ENCODE data around the gene ADGRG7.
"Not testable (repeated sequence)": the region's sequence is repeated elsewhere in the genome, so short reads cannot be mapped to it uniquely, and the experiment has no call there.

ADGRG7 gene

DNA sequence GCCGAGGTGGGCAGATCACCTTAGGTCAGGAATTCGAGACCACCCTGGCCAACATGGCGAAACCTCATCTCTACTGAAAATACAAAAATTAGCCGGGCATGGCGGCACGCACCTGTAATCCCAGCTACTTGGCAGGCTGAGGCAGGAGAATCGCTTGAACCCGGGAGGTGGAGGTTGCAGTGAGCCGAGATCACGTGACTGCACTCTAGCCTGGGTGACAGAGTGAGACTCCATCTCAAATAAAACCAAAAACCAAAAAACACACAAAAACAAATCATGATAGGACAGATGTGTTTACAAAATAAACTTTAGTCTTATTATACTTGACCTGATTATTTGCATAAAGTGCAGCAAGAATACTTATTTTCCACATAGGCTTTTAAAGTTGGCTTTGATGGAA is 27.2 kb upstream of the ADGRG7 start:
- H3K36me3 ChIP-seq (ENCODE audit: insufficient read depth, low read length); H3K4me1 ChIP-seq (ENCODE audit: insufficient read depth, low read length); H2AFZ ChIP-seq (ENCODE audit: low read depth, low read length); H3K4me3 ChIP-seq (ENCODE audit: low read length); H3K27me3 ChIP-seq (ENCODE audit: insufficient read depth, low read length); H3K9me3 ChIP-seq (ENCODE audit: low read length): not testable (repeated sequence)

DNA sequence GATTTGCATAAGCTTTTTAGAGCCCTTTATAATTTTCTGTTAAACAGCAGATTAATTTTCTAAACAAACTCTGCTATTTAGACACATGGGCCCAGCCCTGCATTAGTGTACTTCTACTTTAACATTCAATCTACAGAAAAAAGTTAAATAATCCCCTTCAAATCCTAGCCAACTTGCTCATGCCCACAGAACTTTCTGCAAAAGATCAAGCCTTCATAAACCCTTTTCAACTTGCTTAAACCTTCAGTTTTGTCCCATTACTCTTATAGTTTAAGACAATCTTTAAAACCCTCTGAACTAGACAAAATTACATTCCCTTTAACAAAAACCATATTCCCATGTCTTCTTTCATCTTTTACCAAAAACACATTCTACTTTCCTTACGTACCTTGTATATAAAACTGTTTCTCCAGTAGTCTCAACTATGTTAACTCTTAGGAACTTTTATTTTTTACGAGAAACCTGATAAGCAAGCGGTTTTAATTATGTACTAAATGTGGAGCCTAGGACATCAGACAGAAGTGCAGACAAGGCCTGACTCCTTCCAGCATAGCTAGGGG is 25.2 kb upstream of the ADGRG7 start:
- H3K27me3 ChIP-seq (ENCODE audit: insufficient read depth, low read length), result no peaks in the 10 kb centered on the region
- no peaks in the 10 kb centered on the region for H3K36me3 ChIP-seq (ENCODE audit: insufficient read depth, low read length)
- H2AFZ ChIP-seq (ENCODE audit: low read depth, low read length), result no peak overlapping the region
- peaks cover 3% of the 10 kb centered on the region for H3K9me3 ChIP-seq (ENCODE audit: low read length)
- no peaks in the 10 kb centered on the region for H3K4me1 ChIP-seq (ENCODE audit: insufficient read depth, low read length)
- H3K4me3 ChIP-seq (ENCODE audit: low read length), result no peak overlapping the region

- H3K4me1 ChIP-seq (ENCODE audit: insufficient read depth, low read length), result no peaks in the 10 kb centered on the region
- no peaks in the 10 kb centered on the region for H3K36me3 ChIP-seq (ENCODE audit: insufficient read depth, low read length)
- H2AFZ ChIP-seq (ENCODE audit: low read depth, low read length), result no peak overlapping the region
- no peak overlapping the region for H3K4me3 ChIP-seq (ENCODE audit: low read length)
- no peaks in the 10 kb centered on the region for H3K27me3 ChIP-seq (ENCODE audit: insufficient read depth, low read length)
- peaks cover 3% of the 10 kb centered on the region for H3K9me3 ChIP-seq (ENCODE audit: low read length)
Observed at GRCh38 chr3:100586832-100587231, 22.6 kb upstream of the ADGRG7 start.

DNA sequence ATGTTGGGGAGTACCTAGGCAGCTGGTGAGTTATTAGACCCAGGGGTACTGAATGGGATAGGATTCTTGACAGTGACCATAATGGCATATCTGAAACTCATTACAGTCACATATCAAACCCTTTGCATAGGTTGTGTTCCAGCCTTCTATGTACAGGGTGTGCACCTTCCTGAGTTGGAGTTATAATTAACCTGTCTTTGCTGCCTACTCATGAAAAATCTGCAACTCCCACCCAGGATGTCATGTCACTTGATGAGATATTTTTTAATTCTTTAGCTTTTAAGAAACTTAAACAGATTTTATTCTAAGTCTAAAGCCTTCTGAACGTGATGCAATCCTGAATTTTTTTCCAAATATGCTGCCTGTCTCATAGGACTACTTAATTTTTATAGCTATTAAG is 21.1 kb upstream of the ADGRG7 start:
- H3K9me3 ChIP-seq (ENCODE audit: low read length), result peaks cover 3% of the 10 kb centered on the region
- H2AFZ ChIP-seq (ENCODE audit: low read depth, low read length), result no peak overlapping the region
- no peaks in the 10 kb centered on the region for H3K4me1 ChIP-seq (ENCODE audit: insufficient read depth, low read length)
- H3K27me3 ChIP-seq (ENCODE audit: insufficient read depth, low read length), result no peaks in the 10 kb centered on the region
- no peak overlapping the region for H3K4me3 ChIP-seq (ENCODE audit: low read length)
- no peaks in the 10 kb centered on the region for H3K36me3 ChIP-seq (ENCODE audit: insufficient read depth, low read length)

- Histone ChIP-seq H3K9me3 (ENCODE audit: low read length) (peaks cover under 1% of the 10 kb centered on the region), H2AFZ (ENCODE audit: low read depth, low read length) (no peak overlapping the region), H3K4me3 (ENCODE audit: low read length) (no peak overlapping the region), H3K4me1 (ENCODE audit: insufficient read depth, low read length) (no peaks in the 10 kb centered on the region), H3K36me3 (ENCODE audit: insufficient read depth, low read length) (no peaks in the 10 kb centered on the region), H3K27me3 (ENCODE audit: insufficient read depth, low read length) (no peaks in the 10 kb centered on the region)
Observed at GRCh38 chr3:100590114-100590839, 19.1 kb upstream of the ADGRG7 start.

GRCh38 chr3:100590840-100591147 is 18.6 kb upstream of the ADGRG7 start:
- Histone ChIP-seq H3K4me3 (ENCODE audit: low read length) (no peak overlapping the region), H3K27me3 (ENCODE audit: insufficient read depth, low read length) (no peaks in the 10 kb centered on the region), H2AFZ (ENCODE audit: low read depth, low read length) (no peak overlapping the region), H3K4me1 (ENCODE audit: insufficient read depth, low read length) (no peaks in the 10 kb centered on the region), H3K9me3 (ENCODE audit: low read length) (no peaks in the 10 kb centered on the region), H3K36me3 (ENCODE audit: insufficient read depth, low read length) (no peaks in the 10 kb centered on the region)

- no peak overlapping the region for H2AFZ ChIP-seq (ENCODE audit: low read depth, low read length)
- no peaks in the 10 kb centered on the region for H3K36me3 ChIP-seq (ENCODE audit: insufficient read depth, low read length)
- H3K9me3 ChIP-seq (ENCODE audit: low read length), result no peaks in the 10 kb centered on the region
- H3K27me3 ChIP-seq (ENCODE audit: insufficient read depth, low read length), result no peaks in the 10 kb centered on the region
- H3K4me1 ChIP-seq (ENCODE audit: insufficient read depth, low read length), result no peaks in the 10 kb centered on the region
- no peak overlapping the region for H3K4me3 ChIP-seq (ENCODE audit: low read length)
Observed at GRCh38 chr3:100591411-100591810, 18.0 kb upstream of the ADGRG7 start.

DNA sequence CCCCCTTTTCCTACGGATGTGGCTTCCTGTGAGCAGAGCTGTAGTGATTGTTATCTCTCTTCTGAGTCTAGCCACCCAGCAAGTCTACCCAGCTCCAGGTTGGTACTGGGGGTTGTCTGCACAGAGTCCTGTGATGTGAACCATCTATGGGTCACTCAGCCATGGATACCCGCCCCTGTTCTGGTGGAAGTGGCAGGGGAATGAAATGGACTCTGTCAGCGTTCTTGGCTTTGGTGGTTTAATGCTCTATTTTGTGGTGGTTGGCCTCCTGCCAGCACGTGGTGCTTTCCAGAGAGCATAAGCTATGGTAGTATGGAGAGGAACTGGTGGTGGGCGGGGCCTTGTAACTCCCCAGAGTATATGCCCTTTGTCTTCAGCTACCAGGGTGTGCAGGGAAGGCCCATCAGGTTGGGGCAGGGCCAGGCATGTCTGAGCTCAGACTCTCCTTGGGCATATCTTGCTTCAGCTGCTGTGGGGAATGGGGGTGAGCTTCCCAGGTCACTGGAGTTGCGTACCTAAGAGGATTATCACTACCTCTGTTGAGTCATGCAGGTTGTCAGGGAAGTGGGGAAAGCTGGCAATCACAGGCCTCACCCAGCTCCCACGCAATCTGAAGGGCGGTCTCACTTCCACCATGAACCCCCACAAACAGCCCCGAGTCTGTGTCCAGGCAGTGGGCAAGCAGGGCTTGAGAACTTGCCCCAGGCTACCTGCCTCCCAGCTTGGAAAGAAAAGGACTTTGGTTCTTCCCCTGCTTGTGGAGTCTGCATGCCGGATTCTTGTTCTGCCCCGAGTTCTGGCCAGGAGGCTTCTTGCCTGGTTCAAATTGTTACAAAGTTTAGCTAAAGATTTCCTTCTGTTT is 9.0 kb upstream of the ADGRG7 start:
- H3K27me3 ChIP-seq (ENCODE audit: insufficient read depth, low read length), result no peaks in the 10 kb centered on the region
- H3K4me3 ChIP-seq (ENCODE audit: low read length), result no peak overlapping the region
- H3K4me1 ChIP-seq (ENCODE audit: insufficient read depth, low read length), result no peaks in the 10 kb centered on the region
- H3K36me3 ChIP-seq (ENCODE audit: insufficient read depth, low read length), result no peaks in the 10 kb centered on the region
- peaks cover 1% of the 10 kb centered on the region for H3K9me3 ChIP-seq (ENCODE audit: low read length)
- no peak overlapping the region for H2AFZ ChIP-seq (ENCODE audit: low read depth, low read length)

DNA sequence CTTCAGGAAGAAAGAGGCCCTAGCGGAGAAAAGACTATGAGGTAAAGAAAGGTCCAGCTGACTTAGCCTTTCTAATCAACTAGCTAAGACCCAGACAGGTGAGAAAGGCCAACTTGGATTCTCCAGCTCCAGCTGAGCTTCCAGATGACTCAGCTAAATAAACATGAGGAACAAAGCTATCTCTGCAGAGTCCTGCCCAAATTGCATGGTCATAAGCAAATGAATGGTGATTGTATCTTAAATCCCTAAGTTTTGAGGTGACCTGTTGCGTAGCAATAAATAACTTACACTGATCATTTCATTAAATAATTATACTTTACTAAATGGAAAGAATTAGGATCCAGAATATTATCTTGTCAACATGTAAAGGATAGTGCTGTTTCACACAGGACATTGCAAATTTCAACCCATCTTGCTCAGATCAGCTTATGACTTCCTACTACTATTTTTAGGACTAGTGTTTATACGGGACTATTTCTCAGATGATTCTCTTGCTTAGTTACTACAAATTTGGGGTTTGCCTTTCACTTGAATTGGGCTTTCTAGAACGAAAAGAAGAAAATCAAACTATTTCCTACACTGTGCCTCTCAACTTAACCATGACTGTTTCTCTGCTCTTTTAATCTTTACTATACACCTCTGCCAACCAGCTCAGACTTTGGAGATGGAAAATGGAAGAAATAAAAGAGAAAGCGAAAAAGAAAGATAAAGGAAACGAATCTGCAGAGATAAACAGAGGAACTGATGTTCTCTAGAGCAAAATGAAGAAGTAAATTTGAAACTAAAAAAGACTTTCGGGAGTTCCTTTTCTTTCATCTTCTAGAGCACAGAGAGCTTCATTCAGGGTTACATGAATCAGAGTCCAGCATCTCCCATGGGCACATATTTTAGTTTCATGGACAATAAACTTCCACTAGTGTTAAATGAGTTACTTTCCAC is 6.6 kb upstream of the ADGRG7 start:
- no peaks in the 10 kb centered on the region for H3K4me1 ChIP-seq (ENCODE audit: insufficient read depth, low read length)
- H2AFZ ChIP-seq (ENCODE audit: low read depth, low read length), result no peak overlapping the region
- H3K4me3 ChIP-seq (ENCODE audit: low read length), result no peak overlapping the region
- peaks cover 1% of the 10 kb centered on the region for H3K9me3 ChIP-seq (ENCODE audit: low read length)
- H3K36me3 ChIP-seq (ENCODE audit: insufficient read depth, low read length), result no peaks in the 10 kb centered on the region
- H3K27me3 ChIP-seq (ENCODE audit: insufficient read depth, low read length), result no peaks in the 10 kb centered on the region

DNA sequence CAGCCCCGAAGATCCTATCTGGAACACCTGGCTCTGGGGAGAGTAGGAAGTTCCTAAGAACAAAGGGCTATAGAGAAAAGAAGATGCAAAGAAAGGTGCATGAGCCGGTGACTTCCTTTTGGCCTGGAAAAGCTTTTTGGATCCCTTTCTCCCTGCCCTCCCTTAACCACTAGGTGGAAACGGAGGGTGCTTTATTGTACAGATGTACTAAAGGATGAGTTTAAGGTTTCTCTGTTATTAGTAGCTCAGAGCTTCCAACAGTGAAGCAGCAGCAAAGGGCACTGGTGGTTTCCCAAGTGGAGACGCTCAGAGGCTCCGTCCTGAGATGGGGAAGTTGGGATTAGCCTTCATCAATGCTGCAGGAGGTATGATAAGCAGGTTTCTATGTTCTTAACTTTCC is 5.9 kb upstream of the ADGRG7 start:
- H3K9me3 ChIP-seq (ENCODE audit: low read length), result peaks cover 1% of the 10 kb centered on the region
- H3K36me3 ChIP-seq (ENCODE audit: insufficient read depth, low read length), result no peaks in the 10 kb centered on the region
- H3K27me3 ChIP-seq (ENCODE audit: insufficient read depth, low read length), result no peaks in the 10 kb centered on the region
- no peak overlapping the region for H3K4me3 ChIP-seq (ENCODE audit: low read length)
- no peaks in the 10 kb centered on the region for H3K4me1 ChIP-seq (ENCODE audit: insufficient read depth, low read length)
- H2AFZ ChIP-seq (ENCODE audit: low read depth, low read length), result no peak overlapping the region

- H3K27me3 ChIP-seq (ENCODE audit: insufficient read depth, low read length), result no peaks in the 10 kb centered on the region
- no peaks in the 10 kb centered on the region for H3K4me1 ChIP-seq (ENCODE audit: insufficient read depth, low read length)
Observed at GRCh38 chr3:100605358-100605757, 4.0 kb upstream of the ADGRG7 start.

GRCh38 chr3:100606894-100607512 is 2.4 kb upstream of the ADGRG7 start:
- Histone ChIP-seq H3K9me3 (ENCODE audit: low read length) (peaks cover 1% of the 10 kb centered on the region), H3K36me3 (ENCODE audit: insufficient read depth, low read length) (no peaks in the 10 kb centered on the region), H3K27me3 (ENCODE audit: insufficient read depth, low read length) (no peaks in the 10 kb centered on the region), H2AFZ (ENCODE audit: low read depth, low read length) (no peak overlapping the region), H3K4me1 (ENCODE audit: insufficient read depth, low read length) (no peaks in the 10 kb centered on the region), H3K4me3 (ENCODE audit: low read length) (no peak overlapping the region)

More at GRCh38 chr3:100605358-100605757, 4.0 kb upstream of the ADGRG7 start:
- H3K36me3 ChIP-seq (ENCODE audit: insufficient read depth, low read length), result no peaks in the 10 kb centered on the region
- peaks cover 1% of the 10 kb centered on the region for H3K9me3 ChIP-seq (ENCODE audit: low read length)
- no peak overlapping the region for H3K4me3 ChIP-seq (ENCODE audit: low read length)
- H2AFZ ChIP-seq (ENCODE audit: low read depth, low read length), result no peak overlapping the region

Measured in neuron (in vitro differentiated cells).